Measurements from ENCODE around the gene SCUBE1.

GRCh38 chr22:43317239-43317638 lies 25.9 kb downstream of the SCUBE1 start:
- TF ChIP-seq, protein P1, sequence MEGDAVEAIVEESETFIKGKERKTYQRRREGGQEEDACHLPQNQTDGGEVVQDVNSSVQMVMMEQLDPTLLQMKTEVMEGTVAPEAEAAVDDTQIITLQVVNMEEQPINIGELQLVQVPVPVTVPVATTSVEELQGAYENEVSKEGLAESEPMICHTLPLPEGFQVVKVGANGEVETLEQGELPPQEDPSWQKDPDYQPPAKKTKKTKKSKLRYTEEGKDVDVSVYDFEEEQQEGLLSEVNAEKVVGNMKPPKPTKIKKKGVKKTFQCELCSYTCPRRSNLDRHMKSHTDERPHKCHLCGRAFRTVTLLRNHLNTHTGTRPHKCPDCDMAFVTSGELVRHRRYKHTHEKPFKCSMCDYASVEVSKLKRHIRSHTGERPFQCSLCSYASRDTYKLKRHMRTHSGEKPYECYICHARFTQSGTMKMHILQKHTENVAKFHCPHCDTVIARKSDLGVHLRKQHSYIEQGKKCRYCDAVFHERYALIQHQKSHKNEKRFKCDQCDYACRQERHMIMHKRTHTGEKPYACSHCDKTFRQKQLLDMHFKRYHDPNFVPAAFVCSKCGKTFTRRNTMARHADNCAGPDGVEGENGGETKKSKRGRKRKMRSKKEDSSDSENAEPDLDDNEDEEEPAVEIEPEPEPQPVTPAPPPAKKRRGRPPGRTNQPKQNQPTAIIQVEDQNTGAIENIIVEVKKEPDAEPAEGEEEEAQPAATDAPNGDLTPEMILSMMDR (IDR thresholded peaks at IDR 0.05): no peak
- no peak for TF ChIP-seq POLR2A (IDR thresholded peaks at IDR 0.05)

Data from esophagus squamous epithelium (tissue), 4 donors.